ENCODE data around the gene LRRC53.

LRRC53 gene

DNA sequence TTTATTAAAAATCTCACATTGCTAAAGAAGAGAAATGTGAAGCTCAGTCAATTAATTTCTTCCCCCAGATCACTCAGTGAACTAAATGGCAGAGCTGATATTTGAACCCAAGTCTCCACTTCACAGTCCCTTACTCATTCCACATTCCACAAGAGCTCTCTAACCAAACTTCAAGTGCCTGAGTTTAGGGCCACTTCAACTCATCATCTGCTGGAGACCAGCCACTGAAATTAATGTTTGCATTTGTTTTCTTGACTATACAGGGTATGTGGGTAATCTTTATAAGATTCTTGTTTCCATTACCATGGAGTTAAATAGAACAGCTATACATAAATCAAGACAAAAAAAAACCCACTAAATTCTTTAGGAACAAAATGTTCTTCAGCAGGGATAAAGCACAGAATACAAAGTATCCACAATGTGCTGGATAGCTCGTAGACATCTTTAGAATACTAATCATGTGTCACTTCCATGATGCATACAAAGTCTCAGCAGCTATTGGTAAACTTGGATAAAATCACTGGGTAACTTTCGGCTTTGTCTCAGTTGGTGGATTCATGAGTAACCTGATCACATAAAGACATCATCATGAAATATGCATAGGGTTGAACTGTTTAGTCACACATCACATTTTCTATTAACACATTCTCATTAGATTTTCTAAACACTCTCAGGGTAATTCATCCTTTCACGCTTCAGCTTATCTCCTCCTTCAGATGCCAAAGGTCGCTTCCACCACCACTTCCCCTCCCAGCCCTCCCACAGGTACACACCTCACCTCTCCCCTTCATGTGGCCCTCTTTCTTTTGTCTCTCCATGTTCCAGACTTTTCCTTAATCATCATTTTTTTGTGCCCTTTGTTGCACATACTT, 89.8 kb downstream of the LRRC53 start:
- no peak overlapping the region for H3K4me3 ChIP-seq (ENCODE audit: low read depth in 1 of 2, low read length in 2 of 2)
- no peak overlapping the region for H3K27ac ChIP-seq (ENCODE audit: low read depth, low read length)
- no peaks in the 10 kb centered on the region for H3K27me3 ChIP-seq (ENCODE audit: control insufficient read depth in 1 of 2, insufficient read depth in 2 of 2, low read length in 2 of 2)
- H3K4me1 ChIP-seq (ENCODE audit: control insufficient read depth in 1 of 2, insufficient read depth in 2 of 2, low read length in 2 of 2): no peaks in the 10 kb centered on the region
- H3K9ac ChIP-seq (ENCODE audit: low read depth in 1 of 2, low read length in 2 of 2): no peak overlapping the region
- no peaks in the 10 kb centered on the region for H3K36me3 ChIP-seq (ENCODE audit: control insufficient read depth in 1 of 2, insufficient read depth in 2 of 2, low read length in 2 of 2)
- H3K9me3 ChIP-seq (ENCODE audit: control insufficient read depth in 1 of 2, low read length in 2 of 2): no peaks in the 10 kb centered on the region

DNA sequence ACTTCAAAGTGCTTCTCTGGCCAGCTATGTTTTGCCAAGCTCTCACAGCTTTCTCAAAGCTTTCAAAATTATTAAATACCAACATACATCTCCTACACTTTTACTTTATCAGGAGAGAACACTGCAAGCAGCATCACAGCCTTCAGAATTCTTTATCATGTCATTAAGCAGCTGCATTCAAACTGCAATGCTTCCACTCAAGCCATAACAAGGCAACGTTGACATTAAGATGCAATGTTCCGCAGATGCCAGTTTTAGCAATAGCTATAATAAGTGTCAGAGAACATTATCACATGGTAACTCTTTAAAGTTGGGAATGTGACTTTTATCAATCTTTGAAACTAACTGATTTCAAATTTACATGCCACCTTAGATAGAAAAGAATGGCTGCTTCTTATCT, 91.9 kb downstream of the LRRC53 start:
- H3K9me3 ChIP-seq (ENCODE audit: control insufficient read depth in 1 of 2, low read length in 2 of 2): no peaks in the 10 kb centered on the region
- no peak overlapping the region for H3K27ac ChIP-seq (ENCODE audit: low read depth, low read length)
- no peaks in the 10 kb centered on the region for H3K27me3 ChIP-seq (ENCODE audit: control insufficient read depth in 1 of 2, insufficient read depth in 2 of 2, low read length in 2 of 2)
- no peak overlapping the region for H3K9ac ChIP-seq (ENCODE audit: low read depth in 1 of 2, low read length in 2 of 2)
- no peaks in the 10 kb centered on the region for H3K36me3 ChIP-seq (ENCODE audit: control insufficient read depth in 1 of 2, insufficient read depth in 2 of 2, low read length in 2 of 2)
- H3K4me1 ChIP-seq (ENCODE audit: control insufficient read depth in 1 of 2, insufficient read depth in 2 of 2, low read length in 2 of 2): no peaks in the 10 kb centered on the region
- H3K4me3 ChIP-seq (ENCODE audit: low read depth in 1 of 2, low read length in 2 of 2): no peak overlapping the region

All from duodenal mucosa (tissue), 2 donors.